Astrocyte of the cerebellum (primary cell): ENCODE results near the gene CFAP57.

Experiments
- DNase-seq: peaks from one replicate; pipeline ENCODE4 v3.0.0-alpha.2; 2011; ENCODE audit warnings: low read depth
- H3K4me3 ChIP-seq: 2 replicates; pipeline ENCODE4 v1.5.1; 2011; ENCODE audit warnings: mild to moderate bottlenecking, low read depth, low read length, moderate library complexity
- in situ Hi-C: cut with HindIII; loops from 2 replicates; pipeline ENCODE4 v1.10.0; 2017; ENCODE audit warnings: low sequenced_read_pairs
- TF ChIP-seq, protein P1 (sequence below): IDR thresholded peaks from 2 replicates; pipeline ENCODE4 v1.5.1; 2012; ENCODE audit warnings: low read length, low read depth, moderate library complexity, mild to moderate bottlenecking; ENCODE audit errors: missing control alignments

The CFAP57 gene

GRCh38 chr1:43171312-43171875, 736 bp upstream of the CFAP57 start:
- H3K4me3 ChIP-seq: peak overlapping the region; percentile 92
- in situ Hi-C loops: no loop called here
- DNase-seq: no peak
- TF ChIP-seq, protein P1, sequence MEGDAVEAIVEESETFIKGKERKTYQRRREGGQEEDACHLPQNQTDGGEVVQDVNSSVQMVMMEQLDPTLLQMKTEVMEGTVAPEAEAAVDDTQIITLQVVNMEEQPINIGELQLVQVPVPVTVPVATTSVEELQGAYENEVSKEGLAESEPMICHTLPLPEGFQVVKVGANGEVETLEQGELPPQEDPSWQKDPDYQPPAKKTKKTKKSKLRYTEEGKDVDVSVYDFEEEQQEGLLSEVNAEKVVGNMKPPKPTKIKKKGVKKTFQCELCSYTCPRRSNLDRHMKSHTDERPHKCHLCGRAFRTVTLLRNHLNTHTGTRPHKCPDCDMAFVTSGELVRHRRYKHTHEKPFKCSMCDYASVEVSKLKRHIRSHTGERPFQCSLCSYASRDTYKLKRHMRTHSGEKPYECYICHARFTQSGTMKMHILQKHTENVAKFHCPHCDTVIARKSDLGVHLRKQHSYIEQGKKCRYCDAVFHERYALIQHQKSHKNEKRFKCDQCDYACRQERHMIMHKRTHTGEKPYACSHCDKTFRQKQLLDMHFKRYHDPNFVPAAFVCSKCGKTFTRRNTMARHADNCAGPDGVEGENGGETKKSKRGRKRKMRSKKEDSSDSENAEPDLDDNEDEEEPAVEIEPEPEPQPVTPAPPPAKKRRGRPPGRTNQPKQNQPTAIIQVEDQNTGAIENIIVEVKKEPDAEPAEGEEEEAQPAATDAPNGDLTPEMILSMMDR: no peak

- H3K4me3 ChIP-seq: peak overlapping the region; percentile 92
- in situ Hi-C loops: no loop called here
- peak; percentile 65 for DNase-seq
- TF ChIP-seq, protein P1: no peak
These were observed 420 bp downstream of the CFAP57 start for GRCh38 chr1:43172527-43172972.

DNA sequence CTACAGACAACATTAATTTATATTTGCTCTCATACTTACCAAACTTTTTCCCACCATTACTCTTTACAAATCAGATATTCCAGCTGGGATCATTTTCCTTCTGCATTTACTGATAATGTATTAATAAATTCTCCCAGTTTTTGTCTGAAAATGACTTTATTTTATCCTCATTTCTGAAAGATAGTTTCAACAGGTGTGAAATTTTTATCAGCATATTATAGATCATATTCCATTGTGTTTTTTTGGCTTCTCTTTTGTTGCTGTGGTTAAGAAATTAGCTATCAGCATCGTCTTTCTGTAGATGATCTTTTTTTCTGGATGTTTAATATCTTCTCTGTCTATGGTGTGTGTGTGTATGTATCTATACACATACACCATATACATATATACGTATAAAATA, 2.7 kb downstream of the CFAP57 start:
- in situ Hi-C loops: no loop called here
- TF ChIP-seq, protein P1: no peak
- DNase-seq: no peak
- H3K4me3 ChIP-seq: no peak overlapping the region

DNA sequence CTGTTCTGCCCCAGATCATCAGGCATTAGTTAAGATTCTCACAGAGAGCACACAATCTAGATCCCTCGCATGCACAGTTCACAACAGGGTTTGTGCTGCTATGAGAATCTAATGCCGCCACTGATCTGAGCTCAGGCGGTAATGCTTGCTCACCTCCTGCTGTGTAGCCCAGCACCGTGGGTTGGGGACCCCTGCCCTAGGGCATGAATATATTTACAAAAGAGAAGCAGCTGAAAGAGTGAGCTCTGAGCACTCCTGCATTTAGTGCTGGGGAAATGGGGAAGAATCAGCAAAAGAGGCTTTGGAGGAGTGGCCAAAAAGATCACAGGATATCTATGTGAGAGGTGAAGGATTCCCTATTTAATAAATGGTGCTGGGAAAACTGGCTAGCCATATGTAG, 5.6 kb downstream of the CFAP57 start:
- TF ChIP-seq, protein P1: no peak
- no peak for DNase-seq
- in situ Hi-C loops: no loop called here
- H3K4me3 ChIP-seq: no peak overlapping the region

- H3K4me3 ChIP-seq: no peak overlapping the region
- TF ChIP-seq, protein P1: no peak
- no peak for DNase-seq
- in situ Hi-C loops: no loop called here
These were observed 12.3 kb downstream of the CFAP57 start for GRCh38 chr1:43184388-43184787.

DNA sequence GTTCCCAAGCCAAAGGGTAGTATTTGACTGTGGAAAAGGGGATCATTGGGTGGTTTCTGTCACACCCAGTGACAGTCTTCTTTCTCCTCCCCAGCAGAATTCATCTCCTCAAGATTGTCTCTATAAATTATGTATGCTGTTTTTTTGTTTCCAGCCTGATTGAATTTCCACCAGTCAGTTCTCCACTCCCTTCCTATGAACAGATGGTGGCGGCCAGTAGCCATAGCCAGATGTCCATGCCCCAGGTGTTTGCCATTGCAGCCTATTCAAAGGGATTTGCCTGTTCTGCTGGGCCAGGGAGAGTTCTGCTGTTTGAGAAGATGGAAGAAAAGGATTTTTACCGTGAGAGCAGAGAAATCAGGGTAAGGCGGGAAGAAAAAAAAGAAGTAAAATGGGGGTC, 12.9 kb downstream of the CFAP57 start:
- no peak overlapping the region for H3K4me3 ChIP-seq
- TF ChIP-seq, protein P1: no peak
- in situ Hi-C loops: no loop called here
- DNase-seq: no peak

DNA sequence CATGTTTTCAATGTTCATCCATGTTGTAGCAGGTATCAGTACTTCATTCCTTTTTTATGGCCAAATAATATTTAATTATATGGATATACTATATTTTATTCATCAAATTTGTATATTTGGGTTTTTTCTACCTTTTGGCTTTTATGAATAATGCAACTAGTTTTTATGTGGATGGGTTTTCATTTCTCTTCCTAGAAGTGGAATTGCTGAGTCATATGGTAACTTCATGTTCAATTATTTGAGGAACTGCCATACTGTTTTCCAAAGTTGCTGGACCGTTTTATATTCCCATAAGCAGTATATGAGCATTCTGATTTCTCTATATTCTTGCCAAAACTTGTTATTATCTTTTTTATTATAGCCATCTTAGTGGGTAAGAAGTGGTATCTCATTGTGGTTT, 16.0 kb downstream of the CFAP57 start:
- TF ChIP-seq, protein P1: no peak
- no peak overlapping the region for H3K4me3 ChIP-seq
- in situ Hi-C loops: no loop called here
- no peak for DNase-seq
